Upper lobe of left lung (tissue), 6 donors: ENCODE data around the gene RGS12. TPM values are rescaled to one million over a fixed set of nuclear protein-coding genes. Genes with fewer than 3 reads are reported as not detected.

ENCODE experiments used
- ATAC-seq, 2 donors: fragments of 200-7000 bp; cut with Tn5 transposase; one replicate each; pipeline ENCODE4 v1.9.1; 2022; ENCODE audit warnings: mild to moderate bottlenecking in 2 of 2, moderate library complexity in 2 of 2; ENCODE audit not compliant: low FRiP score in 2 of 2
- DNase-seq, 2 donors: peaks; one replicate each; pipeline ENCODE4 v3.0.0-alpha.2; 2019 to 2020
- H3K27ac ChIP-seq, 4 donors: fragments of 200-600 bp; sonication (generic); one replicate each; pipeline ENCODE4 v1.5.1; 2016 to 2019
- H3K27me3 ChIP-seq, 4 donors: fragments of 200-600 bp; sonication (generic); one replicate each; pipeline ENCODE4 v1.5.1; 2017 to 2019
- H3K36me3 ChIP-seq, 4 donors: fragments of 200-600 bp; sonication (generic); one replicate each; pipeline ENCODE4 v1.5.1; 2016 to 2019
- H3K4me1 ChIP-seq, 4 donors: fragments of 200-600 bp; sonication (generic); one replicate each; pipeline ENCODE4 v1.5.1; 2018 to 2019
- H3K4me3 ChIP-seq, 4 donors: fragments of 200-600 bp; sonication (generic); one replicate each; pipeline ENCODE4 v1.5.1; 2017 to 2019; ENCODE audit warnings: mild to moderate bottlenecking in 2 of 4, moderate library complexity in 1 of 4
- H3K9me3 ChIP-seq, 4 donors: fragments of 200-600 bp; sonication (generic); one replicate each; pipeline ENCODE4 v1.5.1; 2018 to 2019
- CTCF ChIP-seq, 6 experiments: fragments of 450-650 bp in 4 of 6; fragments of 200-600 bp in 2 of 6; sonication (generic) in 2 of 6; IDR thresholded peaks; one replicate each; pipeline ENCODE4 v1.5.1; 2016 to 2019; ENCODE audit warnings: antibody characterized with exemption in 6 of 6
- EP300 ChIP-seq, 4 donors: sonication (generic); formaldehyde crosslinking; IDR thresholded peaks; one replicate each; pipeline ENCODE4 v1.5.1; 2017; ENCODE audit warnings: antibody characterized with exemption in 4 of 4, control low read depth in 2 of 4
- POLR2A ChIP-seq, 4 donors: fragments of 450-650 bp; IDR thresholded peaks; one replicate each; pipeline ENCODE4 v1.5.1; 2016 to 2017; ENCODE audit warnings: antibody characterized with exemption in 4 of 4, mild to moderate bottlenecking in 2 of 4
- POLR2AphosphoS5 ChIP-seq, 2 donors: sonication (generic); formaldehyde crosslinking; IDR thresholded peaks; one replicate each; pipeline ENCODE4 v1.5.1; 2017; ENCODE audit warnings: antibody characterized with exemption in 2 of 2
- WGBS, 2 donors: methylation state at CpG; one replicate each; pipeline ENCODE4 v1.1.5; 2017 to 2018; 5-methylcytosine and 5-hydroxymethylcytosine counted together
- total RNA-seq, 6 donors: library from RNA; depleted of rRNA in 4 of 6; stranded (reverse); fragments of >200 nt in 4 of 6; gene quantifications; one replicate each; pipeline versions ENCODE4 v1.1.0 to v1.2.1, GENCODE V29; 2016 to 2021
- donor health status: DM: no; HTN: no; CAD: no; lungs with moderate emphysema.
- donor health status: DM: no; HTN: yes; CAD: no; lungs with severe emphysema.

The RGS12 gene
- total RNA-seq, 6 donors from 2014 or later, result 17.8 to 124 (median 49.7) TPM

DNA sequence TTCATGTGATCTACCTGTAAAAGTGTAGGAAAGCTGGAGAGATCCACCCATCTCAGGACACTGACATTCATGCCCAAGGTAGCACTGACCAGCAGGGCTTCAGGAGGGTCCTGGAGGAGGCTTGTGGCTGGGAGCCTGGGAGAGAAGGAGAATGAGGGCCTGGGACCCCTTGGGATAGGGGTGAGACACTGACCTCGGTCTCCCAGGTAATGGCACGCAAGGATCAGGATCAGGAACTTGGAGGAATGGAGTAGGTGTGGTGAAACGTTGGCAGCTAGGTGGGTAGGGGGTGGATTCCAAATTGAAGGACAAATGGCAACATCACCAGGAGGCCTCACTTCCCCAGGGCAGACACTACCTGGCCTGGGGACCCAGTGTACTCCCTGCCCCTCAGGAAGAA, 12.4 kb upstream of the RGS12 start:
- no peaks in the 10 kb centered on the region for H3K9me3 ChIP-seq
- H3K36me3 ChIP-seq, result no peaks in the 10 kb centered on the region
- TF ChIP-seq POLR2AphosphoS5 (IDR thresholded peaks at IDR 0.05) (no peak), EP300 (IDR thresholded peaks at IDR 0.05) (no peak), CTCF (IDR thresholded peaks at IDR 0.05) (no peak), POLR2A (IDR thresholded peaks at IDR 0.05) (no peak)
- no peak overlapping the region for H3K4me3 ChIP-seq
- 73 to 89% methylated on average over 3 of the region's 3 CpGs for WGBS, 2 donors
- no peak overlapping the region for H3K27ac ChIP-seq
- ATAC-seq, result no peak
- H3K4me1 ChIP-seq, result no peaks in the 10 kb centered on the region
- no peak for DNase-seq
- H3K27me3 ChIP-seq, result no peaks in the 10 kb centered on the region

- Histone ChIP-seq H3K9me3 (no peaks in the 10 kb centered on the region), H3K4me3 (no peak overlapping the region), H3K36me3 (no peaks in the 10 kb centered on the region), H3K27me3 (no peaks in the 10 kb centered on the region), H3K4me1 (peaks cover 0 to 18% (median 2%) of the 10 kb centered on the region in 4 donors), H3K27ac (no peak overlapping the region)
- TF ChIP-seq POLR2A (IDR thresholded peaks at IDR 0.05), result no peak
- TF ChIP-seq CTCF (IDR thresholded peaks at IDR 0.05), result no peak
- no peak for TF ChIP-seq POLR2AphosphoS5 (IDR thresholded peaks at IDR 0.05)
- TF ChIP-seq EP300 (IDR thresholded peaks at IDR 0.05), result no peak
- WGBS, 2 donors, result 80 to 82% methylated on average over 6 of the region's 6 CpGs
- ATAC-seq (no peak), DNase-seq (no peak)
Measured at GRCh38 chr4:3283483-3283882, 9.3 kb upstream of the RGS12 start.

DNA sequence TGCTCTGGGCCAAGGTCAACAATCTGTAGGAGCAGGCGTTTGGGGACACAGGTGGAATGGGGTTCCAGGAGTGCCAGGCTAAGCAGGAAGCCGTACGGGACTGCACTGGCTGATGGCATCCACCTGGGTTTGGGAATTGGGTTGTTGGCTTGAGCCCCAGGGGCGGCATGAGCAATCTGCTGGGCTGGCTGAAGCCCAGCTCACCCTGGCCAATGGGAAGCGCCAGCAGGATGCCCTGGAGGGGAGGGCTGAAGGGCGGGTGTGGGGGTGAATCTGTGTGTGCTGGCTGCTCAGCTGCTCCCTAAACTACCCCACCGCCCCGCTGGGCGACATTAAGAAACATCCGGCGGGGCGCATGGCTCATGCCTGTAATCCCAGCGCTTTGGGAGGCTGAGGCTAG, 8.9 kb upstream of the RGS12 start:
- no peak for ATAC-seq
- WGBS, 2 donors, result 83 to 90% methylated on average over 9 to 13 of the region's 13 CpGs
- H3K27me3 ChIP-seq, result no peaks in the 10 kb centered on the region
- peaks cover 0 to 22% (median 2%) of the 10 kb centered on the region in 4 donors for H3K4me1 ChIP-seq
- no peak overlapping the region for H3K4me3 ChIP-seq
- no peaks in the 10 kb centered on the region for H3K9me3 ChIP-seq
- DNase-seq, result peak in 1 of 2 donors; percentile 8
- H3K27ac ChIP-seq, result no peak overlapping the region
- TF ChIP-seq POLR2A (IDR thresholded peaks at IDR 0.05) (no peak), POLR2AphosphoS5 (IDR thresholded peaks at IDR 0.05) (no peak), CTCF (IDR thresholded peaks at IDR 0.05) (no peak), EP300 (IDR thresholded peaks at IDR 0.05) (no peak)
- no peaks in the 10 kb centered on the region for H3K36me3 ChIP-seq

DNA sequence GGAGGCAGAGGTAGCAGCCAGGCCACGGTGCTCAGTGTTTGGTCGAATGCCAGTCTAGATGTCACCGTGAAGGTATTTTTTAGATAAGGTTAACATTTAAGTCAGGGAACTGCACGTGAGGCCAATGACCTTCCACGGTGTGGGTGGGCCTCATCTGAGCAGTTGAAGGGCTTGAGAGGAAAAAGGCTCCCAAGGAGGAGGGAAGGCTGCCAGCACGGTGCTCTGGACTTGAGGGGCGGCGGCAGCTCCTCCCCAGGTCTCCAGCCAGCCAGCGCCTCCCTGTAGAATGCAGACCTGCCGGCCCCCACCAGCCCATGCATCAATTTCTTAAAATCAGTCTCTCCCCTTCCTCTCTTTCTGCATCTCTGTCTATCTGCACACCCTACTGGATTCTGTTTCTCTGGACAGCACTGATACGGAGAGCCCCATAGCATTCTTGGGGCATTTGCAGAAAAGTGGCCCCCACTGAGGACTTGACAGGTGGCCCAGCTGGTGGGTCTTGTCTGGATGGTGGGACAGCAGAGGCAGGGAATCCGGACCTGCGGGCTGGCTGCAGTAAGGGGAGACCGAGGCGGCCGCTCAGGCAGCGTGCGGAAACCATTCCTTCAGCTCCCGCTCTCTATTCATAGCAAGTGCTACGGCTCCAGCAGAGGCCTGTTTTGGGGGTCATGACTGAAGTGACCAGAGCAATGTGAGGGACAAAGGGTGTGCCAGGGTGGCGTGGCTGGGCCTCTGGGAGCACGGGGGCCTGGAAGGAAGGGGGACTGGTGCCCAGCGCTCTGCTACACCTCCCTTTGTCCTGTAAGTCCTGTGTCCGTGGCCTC, 7.9 kb upstream of the RGS12 start:
- no peaks in the 10 kb centered on the region for H3K27me3 ChIP-seq
- H3K9me3 ChIP-seq, result no peaks in the 10 kb centered on the region
- H3K4me1 ChIP-seq, result peaks cover 0 to 22% (median 2%) of the 10 kb centered on the region in 4 donors
- ATAC-seq, result no peak
- H3K27ac ChIP-seq, result no peak overlapping the region
- H3K4me3 ChIP-seq, result no peak overlapping the region
- TF ChIP-seq EP300 (IDR thresholded peaks at IDR 0.05), result no peak
- DNase-seq, result peak in 1 of 2 donors; percentile 14
- 88 to 90% methylated on average over 18 to 24 of the region's 24 CpGs for WGBS, 2 donors
- no peaks in the 10 kb centered on the region for H3K36me3 ChIP-seq

DNA sequence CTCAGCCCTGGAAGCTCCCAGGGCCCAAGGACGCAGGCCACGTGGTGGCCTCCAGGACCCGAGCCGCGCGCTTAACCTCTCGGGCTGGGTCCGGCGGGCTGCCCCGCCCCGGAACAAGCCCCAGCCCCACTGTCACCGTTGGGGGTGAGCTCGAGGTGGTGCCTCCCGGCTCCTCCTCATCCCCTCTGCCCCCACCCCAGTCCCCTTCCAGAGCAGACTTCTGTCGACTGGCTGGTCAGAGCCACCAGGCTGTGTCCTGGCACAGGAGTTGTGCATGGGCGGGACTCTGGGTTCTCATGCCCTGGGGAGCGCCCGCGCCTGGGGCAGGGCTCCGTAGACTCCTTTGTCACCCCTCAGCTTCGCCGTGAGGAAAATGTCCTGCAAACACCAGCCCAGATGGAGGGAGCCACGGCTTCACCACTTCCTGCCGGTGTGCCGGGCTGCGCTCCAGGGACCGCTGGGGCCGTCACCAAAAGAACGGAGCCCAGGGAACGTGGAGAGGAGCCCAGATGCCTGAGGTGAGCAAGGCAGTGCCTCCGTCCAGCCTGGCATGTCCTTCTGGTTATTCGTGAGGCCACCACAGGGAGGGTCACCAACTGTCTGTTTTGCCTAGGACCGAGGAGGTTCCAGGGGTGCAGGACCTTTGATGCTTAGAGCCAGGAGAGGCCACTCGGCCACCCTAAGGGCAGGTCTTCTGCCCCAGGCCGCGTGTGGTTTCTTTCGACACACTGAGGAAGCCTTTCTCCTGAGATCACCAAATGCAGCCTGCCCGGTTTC, 7.1 kb upstream of the RGS12 start:
- 62% methylated on average over 36 of the region's 38 CpGs; no CpG with 5 or more reads in 1 of the 2 donors for WGBS, 2 donors
- Histone ChIP-seq H3K27me3 (no peaks in the 10 kb centered on the region), H3K27ac (no peak overlapping the region), H3K4me3 (no peak overlapping the region), H3K4me1 (peaks cover 0 to 23% (median 4%) of the 10 kb centered on the region in 4 donors), H3K9me3 (no peaks in the 10 kb centered on the region), H3K36me3 (no peaks in the 10 kb centered on the region)
- ATAC-seq, result peak in 1 of 2 donors; percentile 74
- TF ChIP-seq POLR2AphosphoS5 (IDR thresholded peaks at IDR 0.05) (no peak), EP300 (IDR thresholded peaks at IDR 0.05) (no peak), POLR2A (IDR thresholded peaks at IDR 0.05) (no peak), CTCF (IDR thresholded peaks at IDR 0.05) (no peak)
- peak; percentile 41 to 74 for DNase-seq
